ENCODE results near the gene GPER1.
"Not testable (repeated sequence)": the region's sequence is repeated elsewhere in the genome, so short reads cannot be mapped to it uniquely, and the experiment has no call there.

The GPER1 gene

DNA sequence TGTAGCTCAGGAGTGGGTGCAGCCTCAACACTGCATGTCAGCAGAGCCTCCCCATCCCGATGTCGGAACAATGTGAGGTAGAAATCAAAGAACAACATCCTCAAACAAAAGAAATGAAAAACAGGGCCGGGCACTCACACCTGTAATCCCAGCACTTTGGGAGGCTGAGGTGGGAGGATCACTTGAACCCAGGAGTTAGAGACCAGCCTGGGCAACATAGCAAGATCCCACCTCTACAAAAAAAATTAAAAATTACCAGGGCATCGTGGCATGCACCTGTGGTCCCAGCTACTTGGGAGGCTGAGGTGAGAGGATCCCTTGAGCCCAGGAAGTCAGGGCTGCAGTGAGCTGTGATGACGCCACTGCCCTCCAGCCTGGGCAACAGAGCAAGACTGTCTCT, 55.1 kb downstream of the GPER1 start:
- H3K36me3 Mint-ChIP-seq; H3K9me3 Mint-ChIP-seq; H3K27ac Mint-ChIP-seq; H3K4me1 Mint-ChIP-seq; DNase-seq (ENCODE audit: low spot score in 2 of 2); H3K4me3 Mint-ChIP-seq; ATAC-seq: not testable (repeated sequence)
